T-helper 1 cell treated with Interleukin-12 subunit alpha and Interleukin-12 subunit beta and Interleukin-4 antibody, amounts not matched to agents 30 μg/mL and 1 μg/mL, for 36 hours (primary cell): ENCODE measurements around the gene ADGRG7.
A peak's percentile ranks its signal among the peaks of the same experiment; 100 is the strongest.

Source experiments
- H3K27ac Mint-ChIP-seq: one replicate; pipeline ENCODE4 v1.8.0; 2021; ENCODE audit warnings: mild to moderate bottlenecking, mixed read lengths
- H3K27me3 Mint-ChIP-seq: one replicate; pipeline ENCODE4 v1.8.0; 2021; ENCODE audit warnings: low read depth, mixed read lengths
- H3K36me3 Mint-ChIP-seq: one replicate; pipeline ENCODE4 v1.8.0; 2021; ENCODE audit warnings: low read depth, mixed read lengths
- H3K4me1 Mint-ChIP-seq: one replicate; pipeline ENCODE4 v1.8.0; 2021; ENCODE audit warnings: low read depth, mixed read lengths
- H3K4me3 Mint-ChIP-seq: one replicate; pipeline ENCODE4 v1.8.0; 2021; ENCODE audit warnings: mild to moderate bottlenecking, moderate library complexity, mixed read lengths
- H3K9me3 Mint-ChIP-seq: one replicate; pipeline ENCODE4 v1.8.0; 2021; ENCODE audit warnings: mixed read lengths

The ADGRG7 gene

GRCh38 chr3:100584101-100584660 lies 25.2 kb upstream of the ADGRG7 start:
- Mint-ChIP-seq H3K36me3 (no peaks in the 10 kb centered on the region), H3K27ac (no peak overlapping the region), H3K9me3 (no peaks in the 10 kb centered on the region), H3K27me3 (peaks cover 7% of the 10 kb centered on the region), H3K4me1 (no peaks in the 10 kb centered on the region), H3K4me3 (no peak overlapping the region)

GRCh38 chr3:100586832-100587231 lies 22.6 kb upstream of the ADGRG7 start:
- Mint-ChIP-seq H3K4me3 (no peak overlapping the region), H3K9me3 (no peaks in the 10 kb centered on the region), H3K27me3 (peaks cover 4% of the 10 kb centered on the region), H3K4me1 (peaks cover 5% of the 10 kb centered on the region), H3K36me3 (no peaks in the 10 kb centered on the region), H3K27ac (no peak overlapping the region)

GRCh38 chr3:100588251-100588650 lies 21.1 kb upstream of the ADGRG7 start:
- Mint-ChIP-seq H3K4me3 (no peak overlapping the region), H3K4me1 (peaks cover 5% of the 10 kb centered on the region), H3K9me3 (no peaks in the 10 kb centered on the region), H3K27ac (no peak overlapping the region), H3K27me3 (peaks cover 4% of the 10 kb centered on the region), H3K36me3 (no peaks in the 10 kb centered on the region)

- H3K27ac Mint-ChIP-seq, result no peak overlapping the region
- peaks cover 8% of the 10 kb centered on the region for H3K27me3 Mint-ChIP-seq
- peaks cover 5% of the 10 kb centered on the region for H3K4me1 Mint-ChIP-seq
- H3K4me3 Mint-ChIP-seq, result peak overlapping the region; percentile 30
- no peaks in the 10 kb centered on the region for H3K36me3 Mint-ChIP-seq
- no peaks in the 10 kb centered on the region for H3K9me3 Mint-ChIP-seq
Observed at GRCh38 chr3:100590114-100590839, 19.1 kb upstream of the ADGRG7 start.

- H3K36me3 Mint-ChIP-seq, result no peaks in the 10 kb centered on the region
- H3K27me3 Mint-ChIP-seq, result peaks cover 12% of the 10 kb centered on the region
- no peak overlapping the region for H3K4me3 Mint-ChIP-seq
- H3K4me1 Mint-ChIP-seq, result peaks cover 5% of the 10 kb centered on the region
- no peak overlapping the region for H3K27ac Mint-ChIP-seq
- H3K9me3 Mint-ChIP-seq, result no peaks in the 10 kb centered on the region
Observed at GRCh38 chr3:100590840-100591147, 18.6 kb upstream of the ADGRG7 start.

GRCh38 chr3:100591411-100591810 lies 18.0 kb upstream of the ADGRG7 start:
- Mint-ChIP-seq H3K9me3 (no peaks in the 10 kb centered on the region), H3K4me3 (no peak overlapping the region), H3K4me1 (peaks cover 5% of the 10 kb centered on the region), H3K27ac (no peak overlapping the region), H3K36me3 (no peaks in the 10 kb centered on the region), H3K27me3 (peaks cover 14% of the 10 kb centered on the region)

GRCh38 chr3:100600181-100601042 lies 9.0 kb upstream of the ADGRG7 start:
- no peak overlapping the region for H3K27ac Mint-ChIP-seq
- H3K9me3 Mint-ChIP-seq, result peaks cover 11% of the 10 kb centered on the region
- H3K4me3 Mint-ChIP-seq, result no peak overlapping the region
- H3K27me3 Mint-ChIP-seq, result peaks cover 15% of the 10 kb centered on the region
- H3K4me1 Mint-ChIP-seq, result peaks cover 23% of the 10 kb centered on the region
- peaks cover 4% of the 10 kb centered on the region for H3K36me3 Mint-ChIP-seq

- Mint-ChIP-seq H3K36me3 (peaks cover 4% of the 10 kb centered on the region), H3K9me3 (peaks cover 11% of the 10 kb centered on the region), H3K4me3 (peak overlapping the region; percentile 66), H3K4me1 (peaks cover 23% of the 10 kb centered on the region), H3K27me3 (peaks cover 6% of the 10 kb centered on the region), H3K27ac (peak overlapping the region; percentile 69)
Observed at GRCh38 chr3:100602506-100603444, 6.6 kb upstream of the ADGRG7 start.

- H3K27me3 Mint-ChIP-seq, result peaks cover 2% of the 10 kb centered on the region
Observed at GRCh38 chr3:100603469-100603868, 5.9 kb upstream of the ADGRG7 start.

GRCh38 chr3:100605358-100605757 lies 4.0 kb upstream of the ADGRG7 start:
- Mint-ChIP-seq H3K4me1 (peaks cover 30% of the 10 kb centered on the region), H3K4me3 (no peak overlapping the region), H3K9me3 (no peaks in the 10 kb centered on the region), H3K27ac (no peak overlapping the region), H3K27me3 (peaks cover 11% of the 10 kb centered on the region), H3K36me3 (no peaks in the 10 kb centered on the region)

More at GRCh38 chr3:100603469-100603868, 5.9 kb upstream of the ADGRG7 start:
- peaks cover 4% of the 10 kb centered on the region for H3K36me3 Mint-ChIP-seq
- H3K4me3 Mint-ChIP-seq, result peak overlapping the region; percentile 66
- H3K9me3 Mint-ChIP-seq, result peaks cover 11% of the 10 kb centered on the region
- H3K4me1 Mint-ChIP-seq, result peaks cover 23% of the 10 kb centered on the region
- H3K27ac Mint-ChIP-seq, result peak overlapping the region; percentile 69

GRCh38 chr3:100606894-100607512 lies 2.4 kb upstream of the ADGRG7 start:
- Mint-ChIP-seq H3K4me3 (no peak overlapping the region), H3K27me3 (peaks cover 13% of the 10 kb centered on the region), H3K36me3 (no peaks in the 10 kb centered on the region), H3K27ac (no peak overlapping the region), H3K4me1 (peaks cover 24% of the 10 kb centered on the region), H3K9me3 (no peaks in the 10 kb centered on the region)

- Mint-ChIP-seq H3K27me3 (peaks cover 17% of the 10 kb centered on the region), H3K9me3 (no peaks in the 10 kb centered on the region), H3K4me3 (no peak overlapping the region), H3K36me3 (no peaks in the 10 kb centered on the region), H3K4me1 (peaks cover 16% of the 10 kb centered on the region), H3K27ac (no peak overlapping the region)
Observed at GRCh38 chr3:100609963-100610362, 562 bp downstream of the ADGRG7 start.

GRCh38 chr3:100611221-100611620 lies 1.8 kb downstream of the ADGRG7 start:
- Mint-ChIP-seq H3K27me3 (peaks cover 27% of the 10 kb centered on the region), H3K9me3 (no peaks in the 10 kb centered on the region), H3K4me3 (no peak overlapping the region), H3K4me1 (peaks cover 16% of the 10 kb centered on the region), H3K36me3 (no peaks in the 10 kb centered on the region), H3K27ac (no peak overlapping the region)
